Right cardiac atrium (tissue), 5 donors: ENCODE measurements around the gene CAPZB. TPM values are rescaled to one million over a fixed set of nuclear protein-coding genes. Genes with fewer than 3 reads are reported as not detected.

ENCODE experiments used
- ATAC-seq, 2 donors: fragments of 200-7000 bp; cut with Tn5 transposase; one replicate each; pipeline versions ENCODE4 v1.8.0 to v1.9.1; 2020; ENCODE audit warnings: moderate library complexity in 2 of 2, mild to moderate bottlenecking in 1 of 2
- DNase-seq, 3 donors: peaks; one replicate each; pipeline ENCODE4 v3.0.0-alpha.2; 2020
- H3K27ac ChIP-seq: one replicate; pipeline ENCODE4 v1.5.1; 2013; ENCODE audit warnings: mild to moderate bottlenecking, low read length, control low read depth, moderate library complexity
- H3K27me3 ChIP-seq: one replicate; pipeline ENCODE4 v1.6.1; 2013; ENCODE audit not compliant: control insufficient read depth, insufficient read depth
- H3K4me1 ChIP-seq: one replicate; pipeline ENCODE4 v1.6.1; 2013; ENCODE audit warnings: low read length; ENCODE audit not compliant: control insufficient read depth, insufficient read depth
- H3K4me3 ChIP-seq: one replicate; pipeline ENCODE4 v1.5.1; 2013; ENCODE audit warnings: low read length, control low read depth
- H3K9me3 ChIP-seq: one replicate; pipeline ENCODE4 v1.6.1; 2013; ENCODE audit warnings: low read length; ENCODE audit not compliant: control insufficient read depth
- WGBS: extraction: QIAGEN DNeasy Blood & Tissue Kit; methylation state at CpG from one replicate; pipeline ENCODE4 v1.1.7; 2013; 5-methylcytosine and 5-hydroxymethylcytosine counted together
- intact Hi-C, 4 donors: fragments of 100-400 bp; cut with DNase I; formaldehyde crosslinking; loops; one replicate each; pipeline versions ENCODE4 v1.11.0 to v1.14.0; 2022 to 2023
- polyA plus RNA-seq: library from polyadenylated mRNA; stranded (reverse); fragments of 200-250 nt; gene quantifications from one replicate; pipeline ENCODE4 v1.2.3, GENCODE V29; 2013
- total RNA-seq, 4 donors: library from RNA; stranded (reverse); fragmentation: NEBNext Ultra II Directional; extraction: Animal tissue kit (Norgen Biotek cat#: 25700); gene quantifications; one replicate each; pipeline ENCODE4 v1.2.1, GENCODE V29; 2021
- donor health status: healthy with polysubstance abuse.
- donor health status: DM: no; HTN: yes; CAD: no.
- donor health status: DM: no; HTN: no; CAD: no.
- donor health status: DM: no; HTN: yes; CAD: no; lungs with severe emphysema.
- donor health status: DM: yes; HTN: yes; CAD: no.

CAPZB gene
- total and polyA plus RNA-seq, 5 donors = 226 to 255 (median 228) TPM

GRCh38 chr1:19436716-19437476, 48.4 kb downstream of the CAPZB start:
- intact Hi-C loops = loop anchor here in 2 of 4 donors (5.0 to 10.0 kb wide), 2 partner anchors 35 to 48 kb away; partner anchors contain the start of gene CAPZB (in 1 of the 2)
- H3K4me3 ChIP-seq = no peak overlapping the region
- H3K4me1 ChIP-seq = peaks cover 52% of the 10 kb centered on the region
- WGBS = 33% methylated on average over 8 of the region's 8 CpGs
- no peaks in the 10 kb centered on the region for H3K27me3 ChIP-seq
- DNase-seq = peak; percentile 74 to 92 (median 86)
- peak; percentile 42 to 47 for ATAC-seq
- peak overlapping the region; percentile 56 for H3K27ac ChIP-seq
- no peaks in the 10 kb centered on the region for H3K9me3 ChIP-seq

- Histone ChIP-seq H3K4me3 (no peak overlapping the region), H3K27me3 (no peaks in the 10 kb centered on the region), H3K4me1 (peaks cover 46% of the 10 kb centered on the region), H3K9me3 (no peaks in the 10 kb centered on the region), H3K27ac (peak overlapping the region; percentile 86)
- intact Hi-C loops = loop anchor here in 2 of 4 donors (5.0 to 10.0 kb wide), 2 partner anchors 34 to 49 kb away; partner anchors contain the start of gene CAPZB (in 1 of the 2)
- WGBS = 67% methylated on average over 13 of the region's 13 CpGs
- DNase-seq (no peak), ATAC-seq (no peak)
Measured at GRCh38 chr1:19435851-19436455, 49.4 kb downstream of the CAPZB start.

GRCh38 chr1:19435181-19435580, 50.2 kb downstream of the CAPZB start:
- intact Hi-C loops = loop anchor here in 2 of 4 donors (5.0 to 10.0 kb wide), 2 partner anchors 33 to 50 kb away; partner anchors contain the start of gene CAPZB (in 1 of the 2)
- H3K27me3 ChIP-seq = no peaks in the 10 kb centered on the region
- H3K9me3 ChIP-seq = no peaks in the 10 kb centered on the region
- H3K4me3 ChIP-seq = no peak overlapping the region
- peaks cover 51% of the 10 kb centered on the region for H3K4me1 ChIP-seq
- no peak for DNase-seq
- peak; percentile 35 to 55 for ATAC-seq
- peak overlapping the region; percentile 86 for H3K27ac ChIP-seq
- 19% methylated on average over 4 of the region's 4 CpGs for WGBS

- DNase-seq = no peak
- Histone ChIP-seq H3K4me3 (no peak overlapping the region), H3K27ac (peak overlapping the region; percentile 21), H3K4me1 (peaks cover 51% of the 10 kb centered on the region), H3K27me3 (no peaks in the 10 kb centered on the region), H3K9me3 (no peaks in the 10 kb centered on the region)
- no peak for ATAC-seq
- intact Hi-C loops = loop anchor here in 1 of 4 donors (10.0 kb wide), 1 partner anchor 51 kb away; the partner anchor contains the start of gene CAPZB
- WGBS = 62% methylated on average over 2 of the region's 2 CpGs
Measured at GRCh38 chr1:19433719-19433998, 51.7 kb downstream of the CAPZB start.

GRCh38 chr1:19432943-19433718, 52.2 kb downstream of the CAPZB start:
- WGBS = 55% methylated on average over 15 of the region's 15 CpGs
- Histone ChIP-seq H3K4me1 (peaks cover 47% of the 10 kb centered on the region), H3K4me3 (no peak overlapping the region), H3K9me3 (no peaks in the 10 kb centered on the region), H3K27me3 (no peaks in the 10 kb centered on the region), H3K27ac (peak overlapping the region; percentile 20)
- DNase-seq = no peak
- intact Hi-C loops = loop anchor here in 1 of 4 donors (10.0 kb wide), 1 partner anchor 52 kb away; the partner anchor contains the start of gene CAPZB
- no peak for ATAC-seq

DNA sequence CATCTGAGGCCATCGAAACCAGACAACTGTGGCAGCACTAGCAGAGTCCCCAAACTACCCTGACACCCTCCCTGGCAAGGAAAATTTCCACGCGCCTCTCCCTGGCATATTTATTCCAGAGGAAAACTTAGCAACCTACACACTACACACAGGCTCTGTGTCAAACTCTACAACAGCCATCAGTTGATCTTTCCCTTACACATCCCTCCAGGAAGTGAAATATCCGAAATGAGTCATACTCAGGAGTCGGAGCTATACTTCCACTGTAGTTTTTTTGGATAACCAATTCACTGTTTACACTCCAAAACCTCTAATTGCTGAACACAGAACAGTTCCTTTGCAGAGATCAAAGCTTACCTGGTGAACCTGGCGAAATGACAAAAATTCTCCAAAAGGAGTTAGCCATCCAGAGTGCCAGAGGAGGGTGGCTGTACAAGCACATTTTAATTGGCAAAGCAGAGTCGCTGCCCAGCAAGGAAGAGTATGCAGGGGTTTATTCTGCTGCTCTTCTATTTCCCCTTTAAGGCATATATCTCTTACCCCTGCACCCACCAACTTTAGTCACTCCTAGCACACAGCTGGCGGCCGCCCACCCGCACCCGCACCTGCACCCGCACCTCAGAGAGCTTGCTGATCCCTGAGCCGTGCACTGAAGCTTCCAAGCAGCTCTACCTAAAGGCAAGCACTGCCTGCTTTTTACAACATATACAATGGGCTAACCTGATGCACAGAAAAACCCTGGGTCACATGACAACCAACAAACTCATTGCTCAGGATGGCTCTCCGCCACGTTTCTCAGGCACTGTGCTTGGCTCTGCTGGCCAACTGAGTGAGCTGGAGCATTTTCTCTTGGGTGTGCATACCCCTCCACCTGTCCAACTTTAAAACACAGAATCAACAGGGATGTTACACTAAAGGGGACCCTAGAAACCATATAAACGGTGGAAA, 54.9 kb downstream of the CAPZB start:
- Histone ChIP-seq H3K9me3 (no peaks in the 10 kb centered on the region), H3K27me3 (no peaks in the 10 kb centered on the region), H3K27ac (peak overlapping the region; percentile 69), H3K4me3 (no peak overlapping the region), H3K4me1 (peaks cover 41% of the 10 kb centered on the region)
- ATAC-seq (peak; percentile 52 to 83), DNase-seq (peak in 1 of 3 donors; percentile 67)
- intact Hi-C loops = loop anchor here in 1 of 4 donors (10.0 kb wide), 1 partner anchor 54 kb away; the partner anchor contains the start of gene CAPZB
- WGBS = 63% methylated on average over 16 of the region's 16 CpGs

- Histone ChIP-seq H3K9me3 (no peaks in the 10 kb centered on the region), H3K27ac (peak overlapping the region; percentile 69), H3K27me3 (no peaks in the 10 kb centered on the region), H3K4me3 (no peak overlapping the region), H3K4me1 (peaks cover 40% of the 10 kb centered on the region)
- ATAC-seq (peak in 1 of 2 donors; percentile 64), DNase-seq (no peak)
- whole genome bisulfite sequencing = 54% methylated on average over 4 of the region's 4 CpGs
- intact Hi-C loops = loop anchor here in 1 of 4 donors (10.0 kb wide), 1 partner anchor 55 kb away; the partner anchor contains the start of gene CAPZB
Measured at GRCh38 chr1:19429611-19430010, 55.7 kb downstream of the CAPZB start.

- intact Hi-C loops = no loop called here
- no peak overlapping the region for H3K4me3 ChIP-seq
- peaks cover 39% of the 10 kb centered on the region for H3K4me1 ChIP-seq
- H3K27ac ChIP-seq = peak overlapping the region; percentile 23
- H3K27me3 ChIP-seq = no peaks in the 10 kb centered on the region
- DNase-seq = no peak
- no peaks in the 10 kb centered on the region for H3K9me3 ChIP-seq
- WGBS = 59% methylated on average over 14 of the region's 14 CpGs
- no peak for ATAC-seq
Measured at GRCh38 chr1:19427087-19427781, 58.1 kb downstream of the CAPZB start.

DNA sequence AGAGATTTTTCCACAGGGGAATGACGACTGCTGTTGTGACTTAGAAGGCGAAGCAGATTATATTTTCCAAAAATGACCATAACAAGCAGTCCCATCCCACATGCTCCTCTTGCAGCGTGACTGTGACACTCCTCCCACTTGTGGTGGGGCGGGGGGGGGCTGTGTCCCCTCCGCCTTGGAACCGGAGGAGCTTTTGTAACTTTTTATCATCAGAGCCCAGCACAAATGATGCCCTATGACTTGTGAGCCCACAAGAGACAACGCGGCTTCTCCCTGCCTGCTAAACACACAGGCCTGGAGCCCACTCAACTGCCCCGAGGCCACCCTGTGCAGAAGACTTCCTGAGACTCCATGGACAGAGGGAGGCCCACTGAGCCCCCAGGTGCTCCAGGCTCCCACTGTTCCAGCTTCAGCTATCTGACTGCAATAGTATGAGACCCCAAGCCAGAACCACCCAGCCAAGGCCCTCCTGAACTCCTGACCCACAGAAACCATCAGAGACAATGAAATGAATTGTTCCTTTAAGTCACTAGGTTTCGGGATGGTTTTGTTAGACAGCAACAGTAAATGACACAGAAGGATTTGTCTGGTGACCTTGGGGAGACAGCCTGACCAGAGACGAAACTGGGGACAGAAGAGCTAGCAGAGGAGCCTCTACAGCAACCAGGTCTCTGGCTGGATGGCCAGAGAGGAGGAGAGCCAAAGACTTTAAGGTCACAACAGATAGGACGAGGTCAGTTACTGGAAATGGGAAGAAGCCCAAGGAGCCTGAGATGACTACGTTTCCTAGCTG, 58.8 kb downstream of the CAPZB start:
- intact Hi-C loops = no loop called here
- Histone ChIP-seq H3K9me3 (no peaks in the 10 kb centered on the region), H3K4me3 (no peak overlapping the region), H3K27ac (peak overlapping the region; percentile 55), H3K27me3 (no peaks in the 10 kb centered on the region), H3K4me1 (peaks cover 42% of the 10 kb centered on the region)
- DNase-seq (peak in 2 of 3 donors; percentile 79), ATAC-seq (peak; percentile 9 to 52)
- WGBS = 36% methylated on average over 13 of the region's 13 CpGs
